ENCODE data around the gene CALHM2.
"Not testable (repeated sequence)": the region's sequence is repeated elsewhere in the genome, so short reads cannot be mapped to it uniquely, and the experiment has no call there.

The CALHM2 gene, protein sequence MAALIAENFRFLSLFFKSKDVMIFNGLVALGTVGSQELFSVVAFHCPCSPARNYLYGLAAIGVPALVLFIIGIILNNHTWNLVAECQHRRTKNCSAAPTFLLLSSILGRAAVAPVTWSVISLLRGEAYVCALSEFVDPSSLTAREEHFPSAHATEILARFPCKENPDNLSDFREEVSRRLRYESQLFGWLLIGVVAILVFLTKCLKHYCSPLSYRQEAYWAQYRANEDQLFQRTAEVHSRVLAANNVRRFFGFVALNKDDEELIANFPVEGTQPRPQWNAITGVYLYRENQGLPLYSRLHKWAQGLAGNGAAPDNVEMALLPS

DNA sequence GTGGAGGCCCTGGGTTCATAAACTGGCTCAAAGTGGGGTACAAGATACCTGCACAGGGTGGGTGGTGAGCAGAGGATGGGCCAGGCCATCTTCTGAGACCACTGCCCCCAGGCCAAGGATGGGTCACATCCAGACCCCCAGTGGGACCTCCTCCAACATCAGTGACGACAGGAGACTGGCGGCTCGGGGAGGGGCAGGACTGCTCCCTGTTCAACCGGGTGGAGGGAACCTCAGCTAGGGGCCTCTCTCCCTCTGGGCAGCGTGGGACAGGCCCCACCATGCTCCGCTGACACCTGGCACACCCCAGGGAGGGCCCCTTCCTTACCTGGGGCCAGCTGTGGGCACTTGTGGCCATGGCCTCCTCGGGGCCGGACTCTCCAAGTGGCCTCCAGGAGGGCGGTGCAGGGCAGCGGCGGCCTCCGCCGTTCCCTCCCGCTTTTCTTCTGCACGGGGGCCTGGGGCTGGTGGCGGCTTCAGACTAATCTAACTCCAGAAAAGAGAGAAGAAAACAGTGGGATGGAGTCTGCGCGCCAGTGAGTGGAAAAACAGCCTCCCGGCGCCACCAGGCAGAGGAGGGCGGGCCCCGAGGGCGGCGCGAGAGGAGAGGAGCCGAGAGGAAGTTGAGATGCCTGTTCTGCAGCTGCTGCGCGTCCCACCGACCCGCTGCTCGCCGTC is at the start of gene CALHM2:
Gene CALHM2 (minus strand): TSS at position 540 of the 675 bp plus-strand sequence. CDS start 2,429 bp downstream, outside the sequence.
- no peak for DNase-seq

DNA sequence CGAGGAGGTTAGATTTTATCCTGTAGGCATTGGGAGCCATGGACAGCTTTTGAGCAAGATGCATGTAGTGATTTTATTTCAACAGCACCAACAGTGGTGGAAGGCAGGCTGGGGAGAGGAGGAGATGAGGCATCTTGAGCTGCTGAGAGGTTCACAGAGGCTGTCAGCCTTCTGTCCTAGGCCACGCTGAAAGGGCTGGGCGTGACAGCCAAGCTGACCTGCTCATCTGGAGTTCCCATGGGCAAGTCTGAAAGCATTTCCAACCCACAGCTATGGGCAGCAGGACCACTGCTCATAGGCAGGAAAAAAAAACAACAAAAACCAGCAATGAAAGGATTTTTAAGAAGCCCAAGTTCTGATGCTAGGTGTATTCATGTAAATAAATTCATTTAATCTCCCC is 49.0 kb upstream of the CALHM2 start:
- DNase-seq, result no peak

DNA sequence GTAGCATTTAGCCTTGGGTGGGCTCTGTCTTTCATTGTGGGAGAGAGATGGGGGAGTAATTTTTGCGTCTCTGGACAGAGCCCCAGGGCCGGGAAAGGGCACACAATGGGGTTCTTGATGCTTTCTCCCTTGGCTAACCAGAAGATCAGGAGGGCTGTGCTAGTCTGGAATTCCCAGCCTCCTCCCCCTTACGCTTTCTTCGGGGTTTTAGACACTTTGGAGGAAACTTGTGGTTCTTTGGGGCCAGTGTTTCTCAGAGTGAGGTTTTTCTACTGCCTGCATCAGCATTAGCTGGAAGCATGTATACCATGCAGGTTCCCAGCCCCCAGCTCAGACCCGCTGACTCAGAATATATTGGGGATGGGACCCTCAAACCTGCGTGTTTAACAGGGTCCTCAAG is 48.3 kb upstream of the CALHM2 start:
- no peak for DNase-seq

DNA sequence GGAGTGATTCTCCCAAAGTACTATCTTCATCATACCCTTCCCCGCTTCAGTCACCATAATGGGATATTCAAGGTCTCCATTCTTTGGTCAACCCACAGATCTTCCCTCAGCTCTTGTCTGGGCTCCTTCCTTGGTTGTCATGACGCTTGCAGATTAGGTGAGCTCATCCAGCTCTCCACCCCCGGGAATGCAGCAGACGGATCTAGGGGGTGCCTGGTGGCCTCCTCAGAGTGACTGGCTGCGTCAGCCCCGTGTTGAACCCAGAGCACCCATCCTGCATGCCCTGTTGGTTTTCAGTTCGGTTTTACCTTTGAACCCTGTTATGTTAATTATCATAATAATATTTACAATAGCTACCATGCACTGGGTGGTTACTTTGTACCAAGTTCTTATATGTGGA is 47.7 kb upstream of the CALHM2 start:
- no peak for DNase-seq

DNA sequence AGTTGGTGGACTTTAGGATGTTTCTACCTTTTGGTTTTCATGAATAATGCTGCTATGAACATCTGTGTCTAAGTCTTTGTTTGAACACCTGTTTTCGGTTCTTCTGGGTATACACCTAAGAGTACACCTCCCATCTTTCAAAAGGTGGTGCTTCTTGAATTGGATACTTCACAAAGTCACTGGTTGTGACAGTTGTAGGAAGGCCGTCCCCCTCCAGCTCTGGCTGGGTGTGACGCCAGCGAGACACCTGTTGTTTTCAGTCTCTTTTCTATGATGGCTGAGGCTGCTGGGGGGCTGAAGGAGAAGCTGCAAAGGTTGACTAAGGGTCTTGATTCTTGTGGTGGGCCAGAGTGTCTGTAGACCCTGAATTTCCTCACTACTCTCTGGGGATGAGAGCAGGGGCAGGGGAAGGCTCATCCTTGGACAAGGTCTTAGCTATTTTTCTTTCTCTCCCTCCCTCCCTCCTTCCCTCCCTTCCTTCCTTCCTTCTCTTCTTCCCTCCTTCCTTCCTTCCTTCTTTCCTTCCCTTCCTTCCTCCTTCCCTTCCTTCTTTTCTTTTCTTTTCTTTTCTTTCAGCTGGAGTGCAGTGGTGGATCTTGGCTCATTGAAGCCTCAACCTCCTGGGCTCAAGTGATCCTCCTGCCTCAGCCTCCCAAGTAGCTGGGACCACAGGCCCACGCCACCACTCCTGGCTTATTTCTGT is 46.9 kb upstream of the CALHM2 start:
- no peak for DNase-seq

DNA sequence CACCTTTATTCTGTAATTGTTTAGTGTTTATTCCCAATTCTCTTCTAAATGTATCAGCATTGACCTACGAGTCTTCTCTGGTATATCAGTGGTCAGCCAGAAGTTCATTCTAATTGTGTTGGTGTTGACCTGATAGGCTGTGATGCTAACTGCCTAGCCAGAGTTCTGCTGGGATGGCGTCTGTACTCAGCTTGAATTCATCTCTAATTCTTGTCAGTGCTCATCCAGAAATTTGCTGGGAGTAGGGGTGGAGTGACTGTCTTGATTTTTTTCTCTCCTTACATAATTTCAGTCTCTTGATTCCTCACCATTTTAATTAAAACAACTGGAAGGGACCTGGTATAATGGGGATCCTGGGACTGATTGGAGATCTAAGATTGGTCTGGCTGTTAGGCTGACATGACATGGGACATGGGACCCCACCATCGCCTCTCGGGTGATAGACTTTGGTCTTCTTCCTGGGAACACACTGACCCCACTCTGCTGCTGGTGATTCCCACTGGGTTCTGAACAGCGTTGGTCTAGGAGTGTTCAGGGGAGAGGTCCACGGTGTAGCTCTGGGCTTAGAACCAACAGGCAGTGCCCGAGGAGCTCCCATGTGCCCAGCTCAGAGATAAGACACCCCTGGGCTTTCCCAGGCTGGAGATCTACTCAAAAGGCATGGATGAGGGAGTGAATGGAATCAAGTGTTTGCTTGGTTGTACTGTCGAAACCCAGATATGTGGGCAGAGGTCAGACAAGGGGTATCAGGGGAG is 45.2 kb upstream of the CALHM2 start:
- DNase-seq, result no peak

DNA sequence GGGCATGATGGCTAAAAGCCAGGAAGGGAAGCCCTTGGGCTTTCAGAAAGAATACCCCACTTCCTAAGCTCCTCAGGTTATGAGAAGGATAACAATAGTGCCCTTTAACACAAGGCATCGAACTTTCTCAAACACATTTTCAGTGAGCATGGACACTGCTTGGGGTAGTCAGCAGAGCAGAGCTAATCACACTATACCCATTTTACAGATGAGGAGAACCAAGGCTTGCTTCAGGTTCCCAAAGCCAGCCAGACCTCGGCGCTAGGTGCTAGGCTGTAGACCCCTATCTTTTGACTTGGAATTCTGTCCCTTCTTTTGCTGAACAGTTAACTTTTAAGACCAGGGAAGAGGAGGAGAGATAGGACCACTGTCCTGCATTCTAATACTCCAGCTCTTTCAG is 43.2 kb upstream of the CALHM2 start:
- DNase-seq, result no peak

DNA sequence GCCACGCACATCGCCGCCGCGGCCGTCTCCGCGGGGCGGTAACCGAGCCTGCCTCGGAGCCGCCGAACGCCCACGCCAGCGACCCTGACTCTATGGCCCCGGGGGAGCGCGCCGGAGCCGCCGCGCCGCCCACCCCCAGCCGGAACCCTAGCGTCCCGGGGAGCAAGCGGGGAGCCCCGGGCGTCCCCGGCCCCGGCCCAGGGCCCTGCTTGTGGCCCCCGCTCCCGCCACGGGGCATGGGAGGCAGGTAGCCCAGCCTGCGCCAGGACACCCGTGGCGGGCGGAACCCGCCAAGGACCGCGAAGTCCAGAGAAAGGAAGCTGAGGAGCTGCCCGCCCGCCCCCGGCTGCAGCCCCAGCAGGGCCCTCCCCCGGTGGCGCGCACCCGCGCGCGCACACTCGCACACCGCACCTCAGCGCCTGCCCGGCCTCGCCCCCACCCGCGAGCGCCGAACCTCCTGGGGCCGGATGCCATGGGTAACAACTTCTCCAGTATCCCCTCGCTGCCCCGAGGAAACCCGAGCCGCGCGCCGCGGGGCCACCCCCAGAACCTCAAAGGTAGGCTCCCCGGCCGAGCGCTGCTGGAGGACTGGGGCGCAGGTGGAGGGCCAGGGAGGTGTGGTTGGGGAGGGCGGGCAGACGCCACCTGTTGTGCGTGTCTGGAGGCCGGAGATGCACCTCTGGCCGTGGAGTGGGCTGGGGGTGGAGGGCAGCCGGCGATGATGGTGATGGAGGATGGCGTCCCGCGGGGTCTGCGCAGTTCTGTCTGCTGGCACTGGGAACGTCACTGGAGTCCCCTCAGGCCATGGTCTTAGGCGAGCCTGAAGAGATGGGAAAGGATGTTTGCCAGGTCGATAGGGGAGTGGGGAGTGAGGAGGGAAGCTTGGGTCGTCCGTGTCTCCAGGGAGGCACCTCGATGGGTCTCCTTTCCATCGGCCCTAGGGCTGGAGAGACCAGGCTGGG is 42.0 kb upstream of the CALHM2 start:
- no peak for DNase-seq

DNA sequence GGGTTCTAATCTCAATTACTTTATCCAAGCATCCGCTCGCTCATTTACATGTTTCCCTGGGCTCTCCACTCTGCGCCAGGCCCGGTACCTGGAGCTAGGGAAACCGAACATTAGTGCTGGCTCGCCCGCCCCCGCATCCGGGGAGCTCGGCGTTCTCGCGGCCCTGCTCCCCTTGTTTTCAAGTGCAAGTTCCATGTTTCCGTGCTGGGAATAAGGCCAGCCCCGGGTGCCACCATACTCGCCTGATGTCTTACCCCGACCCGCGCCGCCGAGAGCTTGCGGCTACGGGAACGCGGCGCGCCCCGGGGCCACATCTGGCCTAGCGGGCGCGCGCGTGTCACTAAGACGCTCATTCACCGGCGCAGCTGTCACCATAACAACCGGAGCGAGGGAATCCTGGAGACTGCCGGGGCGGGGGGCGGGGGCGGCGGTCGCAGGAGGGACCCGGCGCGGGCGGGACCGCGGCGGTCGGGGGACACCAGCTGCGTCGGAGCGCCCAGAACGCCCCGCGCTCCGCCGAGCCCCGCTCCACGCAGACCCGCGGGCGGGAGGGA is 41.3 kb upstream of the CALHM2 start, which contains the start of gene NEURL1:
Gene NEURL1 (plus strand): TSS at position 344 of the 554 bp plus-strand sequence. CDS start 683 bp downstream, outside the sequence.
- no peak for DNase-seq

DNA sequence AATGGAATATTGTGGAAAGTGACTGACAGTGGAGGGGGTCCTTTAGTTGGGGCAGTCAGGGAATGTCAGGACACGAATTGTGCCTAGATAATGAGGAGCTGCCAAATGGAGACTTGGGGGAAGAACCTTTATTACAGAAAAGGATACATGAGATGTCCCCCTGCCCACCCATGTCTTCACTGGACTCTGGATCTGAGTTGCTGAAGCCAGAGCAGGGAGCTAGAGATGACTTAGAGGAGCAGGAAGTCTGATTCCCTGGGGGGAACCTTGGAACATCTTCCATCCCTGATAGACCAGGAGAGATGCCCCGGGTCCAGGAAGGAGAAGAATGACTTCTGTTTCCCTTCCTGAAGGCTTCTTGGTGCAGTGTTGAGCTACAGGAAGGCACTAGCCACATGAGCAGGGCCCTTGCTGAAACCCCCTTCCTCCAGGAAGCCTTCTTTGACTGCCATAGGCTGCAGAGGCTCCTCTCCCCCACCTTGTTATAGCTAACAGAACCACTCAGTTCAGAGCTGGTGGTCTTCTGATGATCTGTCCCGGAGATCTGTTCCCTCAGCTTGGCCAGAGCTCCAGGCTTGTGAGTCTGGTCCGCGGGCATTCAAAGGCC is 40.6 kb upstream of the CALHM2 start:
- DNase-seq, result no peak

DNA sequence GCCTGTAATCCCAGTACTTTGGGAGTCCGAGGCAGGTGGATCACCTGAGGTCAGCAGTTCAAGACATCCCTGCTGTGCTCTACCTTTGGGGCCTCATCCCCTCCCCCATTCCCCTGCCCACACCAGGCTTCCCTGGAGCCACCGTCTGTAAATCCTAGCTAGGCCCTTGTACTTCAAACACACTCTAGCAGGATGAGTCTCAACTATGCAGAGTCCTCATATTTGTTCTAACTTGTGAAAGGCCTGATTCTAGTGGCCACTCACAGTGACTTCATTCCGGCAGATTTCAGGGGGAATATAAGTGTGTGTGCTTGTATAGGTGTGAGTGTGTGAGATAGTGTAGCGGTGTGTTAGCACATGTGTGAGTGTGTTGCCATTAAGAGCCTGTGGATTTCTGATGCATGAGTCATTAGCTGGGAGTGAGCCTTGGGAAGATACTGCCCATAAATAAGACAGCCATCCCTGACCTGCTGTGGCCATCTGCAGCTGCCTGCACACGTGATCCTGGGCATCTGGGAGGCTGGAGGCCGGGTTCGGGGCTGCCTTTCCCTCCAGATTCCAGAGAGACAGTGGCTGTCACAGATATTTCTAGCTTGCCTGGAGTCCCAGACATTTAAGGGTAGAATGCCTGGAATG is 39.7 kb upstream of the CALHM2 start:
- DNase-seq, result peak; percentile 98

DNA sequence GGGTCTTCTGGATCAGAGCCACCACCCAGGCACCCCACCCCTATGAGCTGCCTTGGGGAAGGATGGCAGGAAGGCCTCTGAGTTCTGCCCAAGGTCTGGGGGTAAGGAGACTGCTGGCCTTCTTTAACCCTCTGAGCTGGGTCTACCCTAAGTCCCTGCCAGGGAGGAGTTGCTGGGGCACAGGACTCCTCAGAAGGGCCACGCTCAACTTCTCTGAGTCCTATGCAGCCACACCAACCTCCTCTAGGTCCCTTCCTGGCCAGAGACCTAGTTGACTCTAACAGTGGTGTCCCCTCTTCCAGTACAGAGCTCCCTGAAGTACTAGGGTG is 38.8 kb upstream of the CALHM2 start:
- no peak for DNase-seq

DNA sequence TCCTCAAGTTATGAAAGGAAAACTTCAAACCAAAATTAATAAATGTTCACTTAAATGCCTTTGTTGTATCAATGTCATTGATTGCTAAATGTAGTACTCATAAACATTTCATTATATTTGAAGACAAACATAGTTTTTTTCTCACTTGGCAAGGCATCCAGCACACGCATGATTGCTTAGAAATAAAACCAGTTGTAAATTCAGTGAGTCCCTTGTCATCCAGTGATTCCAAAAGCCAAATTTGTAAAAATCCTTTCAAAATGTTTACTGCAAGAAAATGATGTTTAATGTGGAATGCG is 35.2 kb upstream of the CALHM2 start:
- DNase-seq, result no peak

DNA sequence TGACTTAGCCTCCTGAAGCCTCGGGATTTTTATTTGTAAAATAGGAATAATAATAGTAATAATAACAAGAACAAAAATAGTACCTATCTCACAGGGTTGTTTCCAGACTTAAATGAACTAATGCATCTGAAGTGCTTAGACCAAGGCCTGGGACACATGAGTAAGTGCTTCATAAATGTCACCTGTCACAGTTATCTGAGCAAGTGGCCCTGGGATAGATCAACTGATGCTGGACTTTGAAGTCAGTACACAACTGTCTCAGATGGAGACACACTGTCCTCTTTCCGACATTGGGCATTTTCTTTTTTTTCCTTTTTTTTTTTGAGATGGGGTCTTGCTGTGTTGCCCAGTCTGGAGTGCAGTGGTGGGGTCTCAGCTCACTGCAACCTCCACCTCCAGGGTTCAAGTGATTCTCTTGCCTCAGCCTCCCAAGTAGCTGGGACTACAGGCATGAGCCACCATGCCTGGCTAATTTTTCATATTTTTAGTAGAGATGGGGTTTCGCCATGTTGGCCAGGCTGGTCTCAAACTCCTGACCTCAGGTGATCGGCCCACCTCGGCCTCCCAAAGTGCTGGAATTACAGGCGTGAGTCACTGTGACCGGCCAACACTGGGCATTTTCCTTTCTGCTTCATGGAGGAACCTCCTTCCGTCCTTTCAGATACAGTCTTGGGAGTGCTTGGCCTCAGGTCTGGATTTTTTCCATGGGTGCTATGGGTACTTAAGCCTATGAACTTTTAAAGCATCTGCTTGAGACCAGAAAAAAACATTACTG is 34.7 kb upstream of the CALHM2 start:
- not testable (repeated sequence) for DNase-seq

DNA sequence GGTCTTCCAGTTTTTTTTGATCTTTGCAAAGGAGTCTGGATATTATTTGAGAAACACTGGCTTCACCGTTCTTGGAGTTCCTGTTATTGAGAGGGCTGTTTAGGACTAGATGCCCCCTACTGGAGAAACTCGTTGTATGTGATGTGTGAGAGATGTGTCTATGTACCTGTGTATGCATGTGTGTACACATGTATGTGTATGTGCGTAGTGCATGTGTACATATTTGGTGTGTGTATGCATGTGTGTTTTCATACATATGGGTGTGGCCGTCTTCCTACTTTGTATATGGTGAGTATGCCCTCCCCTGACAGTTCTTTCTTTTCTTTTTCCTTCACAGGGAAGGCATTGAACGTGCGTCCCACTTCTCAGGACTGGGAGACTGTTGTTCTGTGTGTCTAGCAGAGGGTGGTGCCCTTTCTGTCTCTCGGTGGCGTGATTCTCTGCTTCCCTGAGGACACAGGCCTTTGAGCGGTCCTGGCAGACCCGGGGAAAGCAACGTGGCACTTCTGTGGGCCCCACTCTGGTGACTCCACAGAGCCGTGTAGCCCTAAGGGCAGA is 29.9 kb upstream of the CALHM2 start:
- DNase-seq, result peak; percentile 64

DNA sequence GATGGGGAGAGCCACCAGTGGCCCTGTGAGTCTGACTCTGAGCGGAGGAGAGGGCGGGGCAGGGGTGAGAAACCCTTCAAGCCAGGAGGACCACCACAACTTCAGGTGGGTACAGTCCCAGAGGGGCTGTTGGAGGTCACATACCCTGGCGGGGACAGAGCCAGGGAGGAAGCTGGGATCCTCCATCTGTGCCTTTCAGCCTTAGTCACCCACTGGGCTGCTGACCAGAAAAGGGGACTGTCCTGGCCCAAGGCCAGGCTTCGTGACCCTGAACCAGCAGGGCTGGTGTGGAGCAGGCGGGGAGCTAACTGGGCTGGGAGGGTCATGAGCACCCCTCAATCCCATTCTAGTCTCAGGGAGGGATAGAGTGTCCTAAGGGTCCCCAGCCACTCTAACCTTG is 28.4 kb upstream of the CALHM2 start:
- DNase-seq, result no peak

DNA sequence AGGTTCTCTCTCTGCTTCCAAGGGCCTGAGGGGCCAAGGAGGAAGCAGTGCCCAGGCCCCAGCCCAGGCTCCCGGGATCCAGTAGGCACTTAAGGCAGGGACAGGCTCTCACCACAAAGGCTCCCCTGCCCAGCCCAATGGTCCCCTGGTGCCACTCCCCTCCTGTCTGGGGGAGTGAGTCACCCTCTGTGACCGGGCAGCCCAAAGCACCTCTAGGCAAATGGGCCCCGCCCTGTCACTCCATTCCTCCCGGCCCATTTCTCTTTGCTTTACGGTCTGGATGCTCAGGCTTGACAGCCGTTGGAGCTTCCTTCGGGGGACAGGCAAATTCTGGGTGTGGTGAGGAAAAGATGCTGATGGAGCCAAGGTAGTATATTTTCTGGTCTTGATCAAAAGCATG is 27.0 kb upstream of the CALHM2 start, which contains the start of gene CALHM3:
Gene CALHM3 (minus strand): TSS at position 106 of the 400 bp plus-strand sequence. CDS start 208 bp downstream, outside the sequence.
- DNase-seq, result no peak

DNA sequence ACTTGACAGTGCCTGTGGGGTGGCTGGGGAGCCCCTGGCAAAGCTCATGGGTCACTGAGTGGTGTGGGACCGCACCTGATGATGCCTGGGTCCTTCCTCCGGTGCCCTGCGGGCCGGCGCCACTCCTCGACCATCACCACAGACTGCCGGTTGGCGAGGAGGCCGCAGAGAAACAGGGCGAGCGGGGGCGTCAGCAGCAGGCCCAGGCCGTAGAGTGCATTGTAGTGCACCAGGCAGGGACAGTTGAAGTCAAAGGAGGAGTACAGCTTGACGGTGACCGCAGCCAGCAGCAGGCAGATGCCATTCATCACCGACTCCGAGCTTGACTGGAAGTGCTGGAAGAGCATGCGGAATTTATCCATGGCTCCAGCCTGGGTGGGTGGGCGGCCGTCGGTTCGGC is 26.5 kb upstream of the CALHM2 start:
- DNase-seq, result no peak

DNA sequence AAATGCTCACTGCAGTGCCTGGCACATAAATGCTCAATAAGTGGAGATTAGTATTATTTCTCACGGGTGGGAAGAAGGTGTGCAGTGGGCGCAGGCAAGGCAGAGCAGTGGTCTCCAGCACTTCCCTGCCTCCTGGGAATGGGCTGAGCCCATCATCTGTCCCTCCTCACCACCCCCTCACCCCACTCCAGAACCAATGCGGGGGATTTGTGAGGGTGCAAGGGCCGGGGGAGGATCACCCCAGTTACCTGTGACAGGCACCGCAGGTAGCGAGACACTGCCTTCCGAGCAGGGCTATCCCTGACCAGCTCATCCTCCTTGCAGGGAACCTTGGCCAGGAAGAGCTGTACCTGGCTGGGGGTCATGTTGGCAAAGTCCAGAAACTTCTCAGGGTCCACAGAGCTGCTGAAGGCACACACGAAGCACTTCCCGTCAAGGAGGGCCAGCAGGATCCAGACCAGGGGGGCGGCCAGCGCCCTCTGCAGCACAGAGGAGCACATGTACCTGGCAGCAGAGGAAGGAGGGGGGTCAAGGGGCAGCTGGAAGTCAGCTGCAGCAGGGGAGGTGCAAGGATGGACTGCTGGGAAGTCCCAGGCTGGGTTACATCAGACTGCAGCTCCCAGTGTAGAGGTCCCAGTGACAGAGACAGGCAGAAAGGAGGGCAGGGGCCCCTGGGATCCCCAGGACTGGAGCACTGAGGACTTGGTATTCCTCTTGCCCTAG is 24.0 kb upstream of the CALHM2 start:
- DNase-seq, result no peak
